Bone marrow (tissue), 2 donors: ENCODE measurements around the gene WDR59.
A peak's percentile ranks its signal among the peaks of the same experiment; 100 is the strongest.
"Not testable (repeated sequence)": the region's sequence is repeated elsewhere in the genome, so short reads cannot be mapped to it uniquely, and the experiment has no call there.

Experiments
- DNase-seq, 2 donors: peaks; one replicate each; lab custom pipeline; 2025; lab: John Stamatoyannopoulos, UW

WDR59 gene

DNA sequence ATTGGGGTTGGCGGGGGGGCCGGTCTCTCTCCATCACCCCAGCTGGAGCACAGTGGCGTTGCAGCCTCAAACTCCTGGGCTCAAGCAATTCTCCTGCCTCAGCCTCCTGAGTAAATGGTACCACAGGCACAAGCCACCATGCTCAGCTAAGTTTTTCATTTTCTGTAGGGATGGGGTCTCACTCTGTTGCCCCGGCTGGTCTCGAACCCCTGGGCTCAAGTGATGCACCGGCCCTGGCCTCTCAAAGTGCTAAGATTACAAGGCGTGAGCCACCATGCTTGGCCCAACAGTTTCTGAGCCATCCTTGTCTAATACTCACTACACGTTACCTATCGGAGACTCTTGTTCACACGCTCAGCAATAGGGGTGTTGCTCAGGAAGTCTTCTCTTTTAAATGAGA is 11.6 kb downstream of the WDR59 start:
- DNase-seq = no peak

DNA sequence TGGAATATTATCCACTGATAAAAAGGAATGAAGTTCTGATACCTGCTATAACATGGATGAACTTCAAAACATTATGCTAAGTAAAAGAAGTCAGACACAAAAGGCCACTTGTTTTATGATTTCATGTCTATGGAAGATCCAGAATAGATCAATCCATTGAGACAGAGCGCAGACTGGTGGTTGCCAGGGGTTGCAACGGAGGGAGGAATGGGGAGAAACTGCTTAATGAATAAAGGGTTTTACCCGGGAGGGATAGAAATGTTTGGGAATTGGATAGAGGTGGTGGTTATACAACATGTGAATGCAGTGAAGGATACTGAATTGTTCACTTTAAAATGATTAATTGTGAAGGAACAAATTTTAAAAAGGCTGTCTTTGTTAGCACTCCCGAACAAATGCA is 30.2 kb downstream of the WDR59 start:
- no peak for DNase-seq

DNA sequence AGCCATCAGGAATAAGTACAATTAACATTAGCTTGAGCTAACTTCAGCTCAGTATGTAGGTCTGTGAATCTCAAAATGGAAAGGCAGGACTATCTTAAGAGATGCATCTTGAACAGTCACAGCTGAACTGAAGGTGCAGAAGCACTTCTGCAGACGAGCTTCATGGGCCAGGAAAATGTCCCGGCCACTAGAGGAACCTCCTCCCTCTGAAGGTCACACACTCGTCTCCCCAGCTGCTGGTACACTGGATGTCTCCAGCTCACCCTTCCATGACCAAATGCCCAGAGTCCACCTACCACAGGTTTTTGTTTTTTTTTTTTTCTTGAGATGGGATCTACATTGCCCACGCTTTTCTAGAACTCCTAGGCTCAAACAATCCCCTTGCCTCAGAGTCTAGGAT is 33.2 kb downstream of the WDR59 start:
- DNase-seq = no peak

DNA sequence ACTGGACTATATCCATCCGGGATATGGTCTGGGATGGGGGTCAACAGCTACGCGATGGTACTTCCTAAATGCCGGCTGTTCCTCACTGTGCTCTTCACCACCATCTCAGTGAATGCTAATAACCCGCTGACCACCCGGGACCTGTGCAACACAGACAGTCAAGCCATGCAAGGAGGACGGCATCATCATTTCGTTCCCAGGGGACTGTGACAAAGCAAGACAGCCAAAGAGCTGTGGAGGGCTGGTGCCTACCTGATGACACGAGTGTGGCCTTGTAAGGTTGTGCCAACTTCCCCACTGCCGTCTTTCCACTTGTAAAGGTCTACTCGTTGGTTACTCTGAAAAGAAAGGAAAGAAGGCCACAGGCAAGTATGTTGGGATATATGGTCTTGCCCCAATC is 33.7 kb downstream of the WDR59 start:
- no peak for DNase-seq

DNA sequence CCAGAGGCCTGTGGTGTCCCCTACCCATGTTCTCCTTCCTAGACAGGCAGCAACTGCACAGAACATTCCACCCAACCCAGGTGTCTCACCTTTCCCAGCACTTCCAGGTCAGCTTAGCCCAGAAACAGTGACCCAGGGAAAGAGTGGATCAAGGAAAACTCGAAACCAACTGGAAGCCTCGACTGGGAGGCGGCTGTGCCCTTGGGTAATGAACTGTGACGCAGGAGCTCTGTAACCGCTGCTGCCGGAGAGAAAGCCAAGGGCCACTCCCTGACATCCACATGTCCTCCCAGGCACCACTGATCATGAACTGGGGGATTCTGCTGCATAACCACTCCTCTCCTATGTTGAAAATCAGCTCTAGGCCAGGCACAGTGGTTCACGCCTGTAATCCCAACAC is 34.4 kb downstream of the WDR59 start:
- DNase-seq = no peak

DNA sequence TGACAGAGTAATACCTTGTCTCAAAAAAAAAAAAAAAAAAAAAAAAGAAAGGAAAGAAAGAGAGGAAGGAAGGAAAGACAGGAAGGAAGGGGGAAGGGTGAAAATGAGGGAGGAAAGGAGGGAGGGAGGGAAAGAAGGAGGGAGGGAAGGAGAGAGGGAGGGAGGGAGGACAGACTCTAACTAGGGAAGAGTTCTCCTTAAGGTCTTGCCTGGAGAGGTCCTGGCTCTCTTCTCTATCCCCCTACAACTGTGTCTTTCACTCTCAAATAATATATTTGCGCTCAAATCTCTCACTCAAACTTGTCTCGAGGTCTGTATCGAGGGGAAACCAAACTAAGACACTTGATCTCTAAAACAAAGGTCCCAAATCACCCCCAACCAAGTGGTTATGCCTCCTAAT is 35.6 kb downstream of the WDR59 start:
- DNase-seq = no peak

DNA sequence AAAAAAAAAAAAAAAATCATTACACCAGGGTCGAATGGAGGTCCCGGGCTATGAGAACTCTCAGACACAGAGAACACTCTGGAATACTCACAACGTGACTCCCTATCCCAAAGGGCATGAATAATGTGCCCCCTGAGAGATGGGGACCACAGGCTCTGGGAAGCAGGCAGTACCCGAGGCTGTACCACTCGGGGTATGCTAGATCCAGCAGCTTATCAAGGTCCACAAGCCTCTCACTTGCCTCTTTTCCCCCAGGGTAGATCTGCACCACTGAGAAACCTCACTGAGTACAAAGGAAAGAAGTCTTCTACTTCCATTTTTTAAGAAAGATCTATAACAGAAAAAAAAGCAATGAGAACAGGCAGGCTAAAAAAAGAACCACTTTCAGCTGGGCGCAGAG is 40.5 kb downstream of the WDR59 start:
- DNase-seq = no peak

DNA sequence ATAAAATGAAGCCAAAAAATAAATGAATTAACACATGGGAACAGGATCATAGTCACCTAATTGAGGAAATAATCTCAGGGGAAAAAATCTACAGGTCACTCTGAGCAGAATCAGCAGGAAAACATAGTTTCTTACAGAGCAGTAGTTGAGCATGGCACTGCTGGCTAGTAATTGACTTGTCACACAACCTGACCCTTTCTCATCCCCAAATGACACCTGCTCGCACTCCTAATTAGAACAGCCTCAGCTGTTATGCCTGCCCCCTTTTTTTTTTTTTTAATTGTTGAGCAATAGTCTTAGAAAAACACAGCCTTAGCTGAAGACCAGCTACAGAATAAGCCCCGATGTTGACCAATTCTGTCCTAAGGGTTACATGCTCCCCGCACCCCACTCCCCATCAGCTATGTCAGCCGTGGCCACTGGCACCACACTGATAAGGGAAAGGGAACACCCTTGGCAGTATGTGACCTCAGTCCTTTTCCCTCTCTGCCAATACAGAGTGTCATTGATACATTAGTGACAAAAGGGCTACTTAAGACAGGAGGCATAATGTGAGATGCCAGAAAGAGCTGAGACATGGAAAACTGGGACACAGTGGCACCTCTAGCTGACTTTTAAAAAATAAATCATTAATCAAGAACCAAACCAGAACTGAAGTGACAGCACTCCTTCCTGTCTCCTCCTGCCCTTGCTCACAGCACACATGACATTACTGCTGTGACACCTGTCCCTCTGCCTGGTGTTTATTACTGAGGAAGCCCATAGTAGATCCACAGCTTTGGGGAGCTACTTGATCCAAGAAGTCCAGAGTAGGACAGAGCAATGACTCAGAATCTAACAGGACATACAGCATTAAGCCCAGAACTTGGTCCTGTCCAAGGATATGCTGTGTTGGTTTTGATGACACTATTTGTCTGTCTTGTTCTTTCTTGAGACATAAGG is 41.7 kb downstream of the WDR59 start:
- no peak for DNase-seq

DNA sequence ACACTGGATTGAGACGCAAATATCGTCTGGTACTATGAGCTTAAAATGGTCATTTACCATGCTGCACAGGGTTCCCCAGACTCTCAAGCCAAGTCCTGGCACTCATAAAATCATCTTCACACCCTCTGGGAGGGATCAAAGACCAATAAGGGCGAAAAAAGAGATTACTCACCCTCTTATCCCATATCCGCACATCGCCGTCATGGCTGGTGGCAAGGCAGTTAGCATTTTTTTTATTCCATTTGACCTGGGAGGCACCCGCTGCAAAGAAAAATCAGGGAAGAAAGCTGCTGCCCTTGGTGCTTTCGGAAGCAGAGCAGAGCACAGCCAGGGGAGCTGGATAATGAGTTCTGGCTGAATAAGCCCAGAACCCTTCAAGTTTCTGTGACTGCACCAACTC is 42.4 kb downstream of the WDR59 start:
- no peak for DNase-seq

DNA sequence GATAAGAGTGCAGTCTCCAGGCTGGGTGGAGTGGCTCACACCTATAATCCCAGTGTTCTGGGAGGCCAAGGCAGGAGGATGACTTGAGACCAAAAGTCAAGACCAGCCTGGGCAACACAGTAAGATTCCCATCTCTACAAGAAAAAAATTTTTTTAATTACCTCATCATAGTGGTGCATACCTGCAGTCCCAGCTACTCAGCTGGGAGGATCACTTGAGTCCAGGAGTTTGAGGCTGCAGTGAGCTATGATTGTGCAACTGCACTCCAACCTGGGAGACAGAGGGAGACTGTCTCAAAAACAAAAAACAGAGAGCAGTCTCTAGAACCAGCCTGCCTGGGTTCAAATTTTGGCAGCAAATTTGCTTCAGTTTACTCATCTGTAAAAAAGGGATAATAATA is 45.2 kb downstream of the WDR59 start:
- no peak for DNase-seq

DNA sequence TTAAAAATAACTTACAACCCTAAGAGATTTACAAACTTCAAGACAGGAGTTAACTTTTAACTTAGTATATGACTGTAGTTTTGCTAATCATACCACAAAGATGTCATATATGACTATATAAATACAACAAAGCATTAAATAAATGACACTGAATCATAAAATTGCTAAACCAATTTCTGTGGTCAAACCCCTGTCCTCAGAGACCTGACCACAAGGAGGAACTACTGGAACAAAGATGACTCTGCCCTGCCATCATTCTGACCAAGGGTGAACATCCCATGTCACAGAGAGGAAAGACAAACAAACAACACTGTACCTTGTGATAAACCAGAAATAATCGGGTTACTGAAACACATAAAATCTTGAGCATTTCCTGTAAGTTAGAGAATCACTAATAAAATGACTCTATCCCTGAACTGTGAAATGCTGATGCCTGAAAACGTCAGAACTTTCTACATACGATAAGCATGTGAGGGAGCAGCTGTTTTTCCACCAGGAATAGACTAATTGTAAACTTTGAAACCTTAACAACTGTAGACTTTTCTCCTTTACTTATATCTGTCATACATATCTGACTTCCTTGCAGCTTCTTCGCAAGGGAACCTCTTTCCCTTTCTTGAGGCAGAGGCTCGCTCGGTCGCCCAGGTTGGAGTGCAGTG is 47.9 kb downstream of the WDR59 start:
- DNase-seq = peak in 1 of 2 donors; percentile 5

DNA sequence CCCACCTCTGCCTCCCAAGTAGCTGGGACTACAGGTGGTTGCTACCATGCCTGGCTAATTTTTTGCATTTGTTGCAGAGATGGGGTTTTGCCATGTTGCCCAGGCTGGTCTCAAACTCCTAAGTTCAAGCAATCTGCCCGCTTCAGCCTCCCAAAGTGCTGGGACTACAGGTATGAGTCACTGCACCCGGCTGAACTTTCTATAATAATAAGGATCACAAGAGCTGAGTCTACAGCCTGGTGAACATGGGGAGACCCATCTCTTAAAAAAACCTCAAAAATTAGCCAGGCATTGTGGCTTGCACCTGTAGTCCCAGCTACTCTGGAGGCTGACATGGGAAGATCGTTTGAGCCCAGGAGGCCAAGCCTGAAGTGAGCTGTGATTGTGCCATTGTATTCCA is 53.5 kb downstream of the WDR59 start:
- DNase-seq = no peak

DNA sequence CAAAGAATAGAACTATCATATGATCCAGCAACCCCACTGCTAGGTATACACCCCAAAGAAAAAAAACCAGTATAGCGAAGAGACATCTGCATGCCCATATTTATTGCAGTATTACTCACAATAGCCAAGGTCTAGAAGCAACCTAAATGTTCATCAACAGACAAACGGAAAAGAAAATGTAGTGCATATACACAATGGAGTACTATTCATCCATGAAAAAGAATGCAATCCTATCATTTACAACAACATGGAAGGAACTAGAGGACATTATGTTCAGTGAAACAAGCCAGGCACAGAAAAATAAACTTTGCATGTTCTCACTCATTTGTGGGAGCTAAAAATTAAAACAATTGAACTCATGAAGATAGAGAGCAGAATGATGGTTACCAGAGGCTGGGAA is 55.3 kb downstream of the WDR59 start:
- DNase-seq = no peak

DNA sequence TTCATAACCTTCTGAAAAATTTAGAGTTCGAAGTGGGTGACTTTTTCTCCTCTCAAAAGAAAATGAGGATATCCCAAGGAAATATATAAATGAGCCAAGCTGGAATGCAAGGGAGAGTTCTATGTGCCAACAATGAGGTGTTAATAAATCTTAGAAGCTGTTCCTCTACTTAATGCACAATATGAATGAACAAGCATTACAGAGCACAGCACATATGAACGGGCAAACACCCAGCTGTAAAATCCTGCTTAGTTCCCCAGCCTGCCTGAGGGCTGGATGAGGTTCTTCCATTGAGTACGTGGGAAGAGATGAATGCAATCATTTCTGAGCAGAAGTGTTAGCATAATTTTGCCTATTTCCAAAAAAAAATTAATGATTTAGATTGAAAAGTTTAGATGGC is 58.1 kb downstream of the WDR59 start:
- DNase-seq = no peak

DNA sequence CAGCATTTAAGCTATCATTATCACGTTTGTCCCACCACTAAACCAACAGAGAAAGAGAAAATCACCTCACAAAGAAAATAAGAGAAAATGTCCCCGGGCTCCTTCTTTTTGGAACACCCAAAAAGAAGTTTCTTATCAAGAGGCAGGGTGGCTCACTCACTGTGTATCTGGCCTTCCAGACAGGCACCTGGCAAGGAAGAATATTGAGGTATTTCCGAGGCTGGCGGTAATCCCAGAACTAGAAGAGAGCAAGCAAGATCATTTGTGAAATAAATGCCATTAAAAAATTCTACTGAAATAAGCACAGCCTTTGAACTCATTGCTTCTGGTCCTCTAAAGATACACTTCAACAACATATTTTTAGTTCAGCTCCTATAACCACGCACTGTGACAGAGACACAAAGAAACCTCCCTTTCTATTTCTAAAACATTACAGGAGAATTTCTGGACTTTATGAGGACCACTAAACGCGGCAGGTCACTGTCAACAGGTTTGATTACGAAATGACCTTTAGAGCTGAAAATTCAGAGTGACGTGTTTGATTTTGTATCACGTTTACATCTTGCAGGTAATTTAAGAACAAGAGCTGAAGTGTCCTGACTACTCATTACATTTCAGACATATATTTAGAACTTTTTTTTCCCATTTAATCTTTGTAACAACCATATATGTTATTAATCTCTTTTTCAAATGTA is 61.0 kb downstream of the WDR59 start:
- no peak for DNase-seq

DNA sequence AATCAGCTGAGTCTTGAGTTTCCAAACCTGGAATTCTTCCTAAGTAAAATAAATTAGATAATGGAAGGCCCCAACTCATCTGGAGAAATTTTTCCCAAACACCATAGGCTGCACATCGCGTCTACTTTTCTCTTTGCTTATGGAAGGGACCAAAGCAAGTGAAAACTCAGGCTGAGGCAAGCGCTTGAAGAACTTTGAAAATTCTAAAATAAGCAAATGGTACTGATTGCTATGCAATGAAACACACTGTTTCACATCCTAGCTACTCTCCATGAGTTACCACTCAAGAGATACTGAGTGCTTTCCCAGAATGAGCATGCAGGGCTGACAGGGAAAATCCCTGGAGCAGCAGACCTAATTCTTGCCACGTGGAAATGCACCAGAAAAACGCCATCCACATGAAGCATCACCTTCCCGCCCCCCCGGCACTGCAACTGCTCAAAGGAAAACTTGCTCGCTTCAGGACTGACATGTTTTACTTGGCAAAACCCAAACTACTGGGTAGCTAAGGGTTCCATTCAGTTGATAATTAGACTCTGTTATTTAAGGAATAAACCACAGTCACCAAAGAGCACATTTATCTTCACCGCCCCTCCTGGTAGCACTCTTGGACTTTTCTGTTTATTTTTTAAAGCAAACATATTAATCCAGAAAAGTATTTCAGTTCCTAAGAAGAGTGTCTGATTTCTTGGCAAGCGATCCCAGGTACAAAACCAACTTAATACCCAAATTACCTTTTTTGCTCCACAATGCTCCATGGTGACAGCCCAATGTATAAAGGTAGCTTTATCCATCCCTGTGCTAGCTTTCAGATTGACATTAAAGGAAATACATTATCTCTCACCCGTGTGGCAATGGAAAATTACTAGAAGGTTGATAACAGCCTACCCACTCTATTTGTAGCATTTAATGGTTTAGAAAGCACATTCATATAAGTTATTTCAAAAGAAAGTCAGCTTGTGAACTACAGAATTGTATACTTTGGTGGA is 62.5 kb downstream of the WDR59 start:
- DNase-seq = no peak

DNA sequence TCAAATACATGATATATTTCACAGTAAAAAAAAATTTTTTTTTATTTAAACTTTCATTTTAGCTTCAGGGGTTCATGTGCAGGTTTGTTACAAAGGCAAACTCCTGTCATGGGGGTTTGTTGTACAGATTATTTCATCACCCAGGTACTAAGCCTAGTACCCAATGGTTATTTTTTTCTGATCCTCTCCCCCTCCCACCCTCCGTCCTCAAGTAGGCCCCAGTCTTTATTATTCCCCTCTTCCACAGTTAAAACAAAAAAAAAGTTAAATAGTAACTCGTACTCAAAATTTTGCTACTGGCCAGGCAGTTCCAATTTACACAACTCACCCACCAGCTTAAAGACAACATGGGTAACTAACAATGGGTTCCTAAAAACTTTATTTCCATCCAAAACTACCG is 63.9 kb downstream of the WDR59 start:
- DNase-seq = no peak

DNA sequence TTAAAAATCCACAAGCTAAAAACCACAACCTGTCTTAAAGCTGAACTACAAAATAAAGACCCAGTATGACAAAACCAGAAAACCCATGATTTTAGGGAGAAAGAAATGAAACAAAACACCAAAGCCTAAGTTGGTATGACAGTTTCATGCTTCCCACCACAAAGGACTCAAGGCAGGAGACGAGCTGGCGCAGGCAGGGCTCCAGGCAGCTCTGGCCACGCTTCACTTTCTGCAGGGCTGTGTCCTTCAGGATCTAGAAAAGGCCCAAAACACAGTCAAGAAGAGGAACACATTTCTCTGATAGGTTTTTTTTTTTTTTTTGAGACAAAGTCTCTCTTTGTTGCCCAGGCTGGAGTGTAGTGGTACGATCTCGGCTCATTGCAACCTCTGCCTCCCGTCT is 75.3 kb downstream of the WDR59 start:
- DNase-seq = no peak

DNA sequence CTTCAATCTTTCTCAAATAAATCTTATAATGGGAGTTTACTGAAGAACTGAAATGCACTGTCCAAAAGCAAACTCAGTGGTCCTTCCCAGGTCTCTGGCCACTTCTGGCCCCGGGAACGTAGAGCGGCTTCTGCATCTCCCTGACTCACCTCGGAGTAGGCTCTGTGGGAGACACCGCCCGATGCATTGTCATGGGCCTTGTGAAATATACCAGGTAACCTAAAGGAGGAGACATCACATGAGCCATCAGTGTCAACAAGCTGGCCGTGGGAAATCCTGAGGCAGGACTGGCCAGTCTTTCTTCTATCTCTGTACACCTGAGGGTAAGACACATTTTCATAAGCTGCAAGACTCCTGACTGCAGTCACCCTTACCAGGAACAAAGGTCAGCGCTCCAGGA is 76.2 kb downstream of the WDR59 start:
- not testable (repeated sequence) for DNase-seq

DNA sequence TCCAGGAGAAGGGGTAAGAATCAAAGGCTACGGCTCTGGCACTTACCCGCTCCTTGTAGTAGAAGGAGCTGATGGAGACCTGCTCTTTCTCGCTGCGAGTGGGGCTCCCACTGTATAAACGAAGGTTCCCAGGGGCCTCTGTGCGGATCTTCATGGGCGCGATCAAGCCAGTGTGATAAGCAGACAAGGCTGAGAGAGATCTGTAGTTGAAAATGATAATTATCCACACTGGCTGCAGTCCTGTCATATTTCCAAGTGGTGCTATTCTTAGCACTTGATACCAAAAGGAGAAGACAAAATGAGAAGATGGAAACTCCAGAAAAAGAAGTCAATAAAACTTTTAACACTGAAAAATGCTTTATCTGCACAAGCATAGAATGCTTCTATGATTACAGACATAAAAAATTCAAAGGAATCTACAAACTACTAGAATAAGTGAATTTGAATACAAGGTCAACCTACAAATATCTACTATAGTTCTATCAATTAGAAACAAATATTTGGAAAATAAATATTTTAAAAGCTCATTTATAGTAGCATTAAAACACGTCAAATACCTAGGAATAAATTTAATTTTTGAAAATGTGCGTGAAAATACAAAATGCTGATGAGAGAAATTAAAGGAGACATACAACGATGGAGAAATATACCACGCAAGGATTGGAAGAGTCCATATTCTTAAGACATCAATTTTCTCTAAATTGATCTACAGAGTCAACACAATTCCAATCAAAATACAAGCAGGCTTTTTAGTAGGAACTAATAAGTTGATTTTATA is 80.8 kb downstream of the WDR59 start:
- no peak for DNase-seq

DNA sequence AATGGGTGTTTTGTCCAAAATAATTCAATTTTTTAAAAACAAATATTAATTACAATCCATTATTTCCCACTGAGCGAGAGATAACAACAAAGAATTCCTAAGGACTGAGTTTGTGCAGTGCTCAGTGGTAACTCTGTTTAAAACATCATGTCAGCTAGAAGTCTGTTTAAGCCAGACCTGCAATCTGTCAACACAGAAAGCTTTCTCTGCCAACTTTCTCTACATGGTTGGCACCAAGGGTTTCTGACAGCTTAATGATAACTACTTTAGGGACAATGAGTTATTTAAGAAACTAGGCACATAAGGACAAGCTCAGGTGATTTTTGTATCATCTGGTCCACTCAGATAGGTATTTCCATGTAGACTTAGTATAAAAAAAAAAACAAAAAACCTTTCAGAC is 81.8 kb downstream of the WDR59 start:
- DNase-seq = no peak
